Stimulated activated CD4-positive, alpha-beta T cell treated with anti-CD3 and anti-CD28 coated beads, Interleukin-1b, Interleukin-23, amount 100 ng/mL, for 24 hours (primary cell): ENCODE data around the gene PKM.
"Not testable (repeated sequence)": the region's sequence is repeated elsewhere in the genome, so short reads cannot be mapped to it uniquely, and the experiment has no call there.

Experiments
- DNase-seq, 4 experiments: peaks; one replicate each; pipeline ENCODE4 v3.0.0-alpha.2; 2020; ENCODE audit warnings: low read depth in 4 of 4, low spot score in 1 of 4

Gene PKM

GRCh38 chr15:72179950-72180581, 50.9 kb downstream of the PKM start:
- no peak for DNase-seq

- DNase-seq: no peak
These were observed 51.9 kb downstream of the PKM start for GRCh38 chr15:72178976-72179585.

GRCh38 chr15:72176743-72177142, 54.2 kb downstream of the PKM start:
- no peak for DNase-seq

GRCh38 chr15:72176159-72176558, 54.8 kb downstream of the PKM start:
- no peak for DNase-seq

GRCh38 chr15:72175186-72176044, 55.6 kb downstream of the PKM start:
- no peak for DNase-seq

GRCh38 chr15:72174551-72175165, 56.3 kb downstream of the PKM start:
- DNase-seq: no peak

- no peak for DNase-seq
These were observed 57.0 kb downstream of the PKM start for GRCh38 chr15:72173864-72174550.

- DNase-seq: no peak
These were observed 57.6 kb downstream of the PKM start for GRCh38 chr15:72173401-72173800.

GRCh38 chr15:72172796-72173195, 58.2 kb downstream of the PKM start:
- DNase-seq: no peak

- DNase-seq: not testable (repeated sequence)
These were observed 59.0 kb downstream of the PKM start for GRCh38 chr15:72171978-72172377.

- DNase-seq: no peak
These were observed 60.3 kb downstream of the PKM start for GRCh38 chr15:72170691-72171090.

- DNase-seq: no peak
These were observed 60.9 kb downstream of the PKM start for GRCh38 chr15:72169921-72170611.

GRCh38 chr15:72169236-72169920, 61.6 kb downstream of the PKM start:
- DNase-seq: no peak

- no peak for DNase-seq
These were observed 62.2 kb downstream of the PKM start for GRCh38 chr15:72168808-72169190.

GRCh38 chr15:72168131-72168807, 62.7 kb downstream of the PKM start:
- DNase-seq: no peak

- no peak for DNase-seq
These were observed 63.5 kb downstream of the PKM start for GRCh38 chr15:72167445-72167844.

GRCh38 chr15:72166716-72167417, 64.1 kb downstream of the PKM start:
- no peak for DNase-seq

- no peak for DNase-seq
These were observed 67.3 kb downstream of the PKM start for GRCh38 chr15:72163719-72164118.

- DNase-seq: no peak
These were observed 68.4 kb downstream of the PKM start for GRCh38 chr15:72162569-72162968.
